Measurements from ENCODE around the gene EDDM3A. TPM values are rescaled to one million over a fixed set of nuclear protein-coding genes. Genes with fewer than 3 reads are reported as not detected.

EDDM3A gene
- polyA plus RNA-seq, 1 donor from 2014 or later = not detected

- H3K79me2 ChIP-seq (replicated peaks; ENCODE audit: insufficient read depth, low read length) = no peaks in the 10 kb centered on the region
- no peaks in the 10 kb centered on the region for H3K9me2 ChIP-seq (ENCODE audit: insufficient read depth, low read length)
- no peaks in the 10 kb centered on the region for H3F3A ChIP-seq (ENCODE audit: insufficient read depth, low read length, poor library complexity, severe bottlenecking)
- no peaks in the 10 kb centered on the region for H3K9me3 ChIP-seq (ENCODE audit: low read length)
- no peak for TF ChIP-seq REST (IDR thresholded peaks at IDR 0.05; ENCODE audit: borderline replicate concordance)
- TF ChIP-seq SMC3 (conservative IDR thresholded peaks at IDR 0.05; ENCODE audit: poor library complexity) = no peak
- TF ChIP-seq EZH2 (IDR thresholded peaks at IDR 0.05; ENCODE audit: borderline replicate concordance, insufficient read depth, low read length, poor library complexity, severe bottlenecking) = no peak
- no peak overlapping the region for H3K4me3 ChIP-seq (ENCODE audit: low read length)
- no peak overlapping the region for H3K9ac ChIP-seq (ENCODE audit: low read length)
- H3K36me3 ChIP-seq (ENCODE audit: insufficient read depth, low read length) = no peaks in the 10 kb centered on the region
- no peaks in the 10 kb centered on the region for H4K20me1 ChIP-seq (ENCODE audit: insufficient read depth)
- no peaks in the 10 kb centered on the region for H3K27me3 ChIP-seq (ENCODE audit: insufficient read depth, low read depth, low read length)
- H2AFZ ChIP-seq (ENCODE audit: low read depth, low read length) = no peak overlapping the region
- H3K4me2 ChIP-seq (ENCODE audit: low read length) = no peak overlapping the region
- H3K27ac ChIP-seq (ENCODE audit: low read length) = no peak overlapping the region
These were observed 44.9 kb downstream of the EDDM3A start for GRCh38 chr14:20790464-20791116.

GRCh38 chr14:20791187-20791586 lies 45.5 kb downstream of the EDDM3A start:
- Histone ChIP-seq H3F3A (ENCODE audit: insufficient read depth, low read length, poor library complexity, severe bottlenecking) (no peaks in the 10 kb centered on the region), H3K4me3 (ENCODE audit: low read length) (no peak overlapping the region), H3K36me3 (ENCODE audit: insufficient read depth, low read length) (no peaks in the 10 kb centered on the region), H3K9me3 (ENCODE audit: low read length) (no peaks in the 10 kb centered on the region), H3K9ac (ENCODE audit: low read length) (no peak overlapping the region), H3K27me3 (ENCODE audit: insufficient read depth, low read depth, low read length) (no peaks in the 10 kb centered on the region), H3K4me2 (ENCODE audit: low read length) (no peak overlapping the region), H2AFZ (ENCODE audit: low read depth, low read length) (no peak overlapping the region), H3K9me2 (ENCODE audit: insufficient read depth, low read length) (no peaks in the 10 kb centered on the region), H3K27ac (ENCODE audit: low read length) (no peak overlapping the region), H4K20me1 (ENCODE audit: insufficient read depth) (no peaks in the 10 kb centered on the region), H3K79me2 (replicated peaks; ENCODE audit: insufficient read depth, low read length) (no peaks in the 10 kb centered on the region)
- TF ChIP-seq CTCF (IDR thresholded peaks at IDR 0.05; ENCODE audit: poor library complexity, severe bottlenecking) = no peak
- TF ChIP-seq EZH2 (IDR thresholded peaks at IDR 0.05; ENCODE audit: borderline replicate concordance, insufficient read depth, low read length, poor library complexity, severe bottlenecking) = no peak
- no peak for TF ChIP-seq RAD21 (conservative IDR thresholded peaks at IDR 0.05)
- no peak for TF ChIP-seq MXI1 (conservative IDR thresholded peaks at IDR 0.05; ENCODE audit: poor library complexity, severe bottlenecking)

- H4K20me1 ChIP-seq (ENCODE audit: insufficient read depth) = no peaks in the 10 kb centered on the region
- H3F3A ChIP-seq (ENCODE audit: insufficient read depth, low read length, poor library complexity, severe bottlenecking) = no peaks in the 10 kb centered on the region
- TF ChIP-seq RAD21 (conservative IDR thresholded peaks at IDR 0.05) (no peak), EZH2 (IDR thresholded peaks at IDR 0.05; ENCODE audit: borderline replicate concordance, insufficient read depth, low read length, poor library complexity, severe bottlenecking) (no peak), EP300 (conservative IDR thresholded peaks at IDR 0.05; ENCODE audit: poor library complexity, severe bottlenecking) (no peak), CTCF (IDR thresholded peaks at IDR 0.05; ENCODE audit: poor library complexity, severe bottlenecking) (no peak), REST (IDR thresholded peaks at IDR 0.05; ENCODE audit: borderline replicate concordance) (no peak), POLR2AphosphoS5 (IDR thresholded peaks at IDR 0.05) (no peak), TAF1 (IDR thresholded peaks at IDR 0.05; ENCODE audit: low read depth) (no peak)
- H3K4me2 ChIP-seq (ENCODE audit: low read length) = no peak overlapping the region
- H3K4me3 ChIP-seq (ENCODE audit: low read length) = no peak overlapping the region
- no peak overlapping the region for H3K9ac ChIP-seq (ENCODE audit: low read length)
- H3K9me2 ChIP-seq (ENCODE audit: insufficient read depth, low read length) = no peaks in the 10 kb centered on the region
- no peak overlapping the region for H2AFZ ChIP-seq (ENCODE audit: low read depth, low read length)
- H3K36me3 ChIP-seq (ENCODE audit: insufficient read depth, low read length) = no peaks in the 10 kb centered on the region
- H3K79me2 ChIP-seq (replicated peaks; ENCODE audit: insufficient read depth, low read length) = no peaks in the 10 kb centered on the region
- H3K27ac ChIP-seq (ENCODE audit: low read length) = no peak overlapping the region
- H3K9me3 ChIP-seq (ENCODE audit: low read length) = no peaks in the 10 kb centered on the region
- no peaks in the 10 kb centered on the region for H3K27me3 ChIP-seq (ENCODE audit: insufficient read depth, low read depth, low read length)
These were observed 45.9 kb downstream of the EDDM3A start for GRCh38 chr14:20791597-20791996.
